ENCODE results near the gene OTOGL. TPM values are rescaled to one million over a fixed set of nuclear protein-coding genes. Genes with fewer than 3 reads are reported as not detected.

OTOGL gene
- total and polyA plus RNA-seq, 2 donors from 2014 or later = 0.47 to 0.80 TPM

DNA sequence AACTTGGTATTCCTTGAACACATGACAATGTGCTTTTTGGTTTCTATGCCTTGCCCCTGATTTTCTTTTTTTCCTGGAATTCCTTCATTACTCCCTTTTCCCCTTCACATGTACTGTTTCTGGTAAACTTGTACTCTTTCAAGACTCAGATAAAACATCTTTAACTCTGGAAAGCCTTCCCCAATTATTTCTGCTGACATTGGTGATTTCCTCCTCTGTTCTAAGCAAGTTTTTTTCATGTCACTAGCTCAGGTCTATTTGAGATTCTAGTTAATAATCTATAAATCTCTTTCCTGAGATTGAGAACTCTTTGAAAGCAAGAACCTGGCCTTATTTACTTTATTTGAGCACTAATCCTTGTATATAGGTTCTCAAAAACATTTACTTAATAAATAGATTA lies 320.7 kb downstream of the OTOGL start:
- TF ChIP-seq CTCF (IDR thresholded peaks at IDR 0.05; ENCODE audit: borderline replicate concordance, extremely low read depth, insufficient read depth) = no peak
- no peak overlapping the region for H3K9ac ChIP-seq (ENCODE audit: low read length in 3 of 3)
- peaks cover 0 to 6% (median 0%) of the 10 kb centered on the region in 3 donors for H3K4me1 ChIP-seq (ENCODE audit: control insufficient read depth in 2 of 3, insufficient read depth in 2 of 3, low read depth in 1 of 3, low read length in 3 of 3)
- no peak for DNase-seq
- no peaks in the 10 kb centered on the region for H3K27me3 ChIP-seq (ENCODE audit: control insufficient read depth, insufficient read depth, low read length)
- no peak for FAIRE-seq
- intact Hi-C loops (cut with DNase I) = no loop called here
- no peaks in the 10 kb centered on the region for H3K36me3 ChIP-seq (ENCODE audit: control insufficient read depth in 2 of 3, insufficient read depth in 3 of 3, low read length in 3 of 3)
- no peak overlapping the region for H3K27ac ChIP-seq (ENCODE audit: low read depth in 2 of 2, low read length in 2 of 2)
- H3K4me3 ChIP-seq (ENCODE audit: low read length in 3 of 3) = no peak overlapping the region
- no peaks in the 10 kb centered on the region for H3K9me3 ChIP-seq (ENCODE audit: control insufficient read depth in 2 of 3, insufficient read depth in 1 of 3, low read length in 3 of 3)

DNA sequence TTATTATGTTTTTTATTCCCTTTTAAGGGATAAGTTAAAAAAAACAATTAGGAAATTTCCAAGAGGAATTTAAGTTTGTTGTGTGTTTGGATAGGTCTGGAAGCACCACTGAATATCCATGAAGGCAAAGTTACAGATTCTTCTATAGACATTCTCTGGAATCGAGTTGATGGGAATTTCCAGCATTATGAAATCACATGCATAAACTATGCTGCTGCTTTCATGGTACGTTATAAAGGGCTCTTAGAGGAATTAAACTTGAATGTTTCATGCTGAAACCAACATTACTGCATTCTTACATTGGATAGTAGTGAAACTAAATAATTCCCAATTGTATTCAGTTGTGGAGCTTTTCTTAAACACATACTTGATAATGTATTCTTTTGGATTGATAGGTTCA lies 323.2 kb downstream of the OTOGL start:
- Histone ChIP-seq H3K9me3 (ENCODE audit: control insufficient read depth in 2 of 3, insufficient read depth in 1 of 3, low read length in 3 of 3) (no peaks in the 10 kb centered on the region), H3K9ac (ENCODE audit: low read length in 3 of 3) (no peak overlapping the region), H3K4me1 (ENCODE audit: control insufficient read depth in 2 of 3, insufficient read depth in 2 of 3, low read depth in 1 of 3, low read length in 3 of 3) (peaks cover 0 to 6% (median 0%) of the 10 kb centered on the region in 3 donors), H3K4me3 (ENCODE audit: low read length in 3 of 3) (no peak overlapping the region), H3K36me3 (ENCODE audit: control insufficient read depth in 2 of 3, insufficient read depth in 3 of 3, low read length in 3 of 3) (no peaks in the 10 kb centered on the region), H3K27ac (ENCODE audit: low read depth in 2 of 2, low read length in 2 of 2) (no peak overlapping the region), H3K27me3 (ENCODE audit: control insufficient read depth, insufficient read depth, low read length) (no peaks in the 10 kb centered on the region)
- FAIRE-seq = no peak
- TF ChIP-seq CTCF (IDR thresholded peaks at IDR 0.05; ENCODE audit: borderline replicate concordance, extremely low read depth, insufficient read depth) = no peak
- intact Hi-C loops (cut with DNase I) = no loop called here
- DNase-seq = no peak

Other genes with a start within 250 kb of the OTOGL start
- 82.5 TPM for gene PPP1R12A, start 164.4 kb upstream of the OTOGL start, total RNA-seq
- gene PPP1R12A, start 164.4 kb upstream of the OTOGL start, polyA plus RNA-seq (ENCODE audit: insufficient read depth, low read depth, low replicate concordance) = 10.3 TPM

Data from kidney (tissue), 14 donors.